CD4-positive, alpha-beta T cell treated with Interleukin-4 for 1 hour (primary cell): Measurements from ENCODE around the gene CACNA1G.

Experiments
- DNase-seq, 2 donors: peaks; one replicate each; pipeline ENCODE4 v3.0.0-alpha.2; 2020 to 2022

CACNA1G gene

DNA sequence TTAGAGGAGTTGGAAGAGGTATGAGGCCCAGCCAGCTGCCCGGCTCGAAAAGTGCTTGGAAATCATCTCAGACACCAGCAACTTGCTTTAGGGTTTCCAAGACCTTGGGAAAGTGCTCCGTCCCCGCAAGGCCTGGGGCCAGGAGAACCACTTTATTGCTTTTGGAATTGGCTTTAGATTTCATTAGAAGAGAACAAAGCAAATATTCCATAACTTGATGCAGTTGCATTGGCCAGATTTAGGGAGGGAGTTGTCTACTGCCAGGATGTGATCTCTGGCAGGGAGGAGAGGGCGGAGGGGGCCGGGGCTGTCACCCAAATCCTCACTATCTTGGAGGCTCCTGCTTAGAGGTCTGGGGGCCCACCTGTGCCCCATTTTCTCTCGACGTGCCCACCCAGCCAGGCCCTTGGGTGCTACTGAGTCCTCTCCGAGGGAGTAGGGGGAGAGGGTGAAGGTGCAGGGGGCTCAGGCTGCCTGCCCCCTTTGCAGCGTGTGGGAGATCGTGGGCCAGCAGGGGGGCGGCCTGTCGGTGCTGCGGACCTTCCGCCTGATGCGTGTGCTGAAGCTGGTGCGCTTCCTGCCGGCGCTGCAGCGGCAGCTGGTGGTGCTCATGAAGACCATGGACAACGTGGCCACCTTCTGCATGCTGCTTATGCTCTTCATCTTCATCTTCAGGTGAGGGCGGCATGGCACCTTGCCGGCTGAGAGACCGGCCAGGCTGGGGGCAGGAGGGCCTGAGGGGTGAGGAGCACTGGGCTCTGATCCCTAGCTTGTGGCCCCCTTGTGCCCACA lies 30.6 kb downstream of the CACNA1G start:
- no peak for DNase-seq

DNA sequence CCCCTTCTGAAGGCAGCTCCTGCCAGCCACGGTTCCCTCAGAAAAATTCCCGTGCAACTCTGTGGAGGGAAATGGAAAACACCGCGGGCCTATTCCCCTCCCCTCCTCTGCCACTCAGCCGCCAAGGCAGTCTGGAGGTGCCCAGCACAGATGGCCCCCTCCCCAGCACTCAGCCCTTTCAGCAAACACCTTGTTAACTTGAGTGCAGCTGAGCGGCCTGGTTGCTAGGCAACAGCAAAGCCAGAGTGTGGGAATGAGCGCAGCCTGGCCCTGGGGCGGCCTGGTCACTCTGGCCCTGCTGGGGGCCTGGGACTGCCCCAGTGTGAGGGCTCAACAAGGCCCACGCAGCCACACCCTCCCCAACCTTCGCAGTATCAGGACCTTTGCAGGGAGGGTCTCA lies 32.8 kb downstream of the CACNA1G start:
- DNase-seq, result no peak

DNA sequence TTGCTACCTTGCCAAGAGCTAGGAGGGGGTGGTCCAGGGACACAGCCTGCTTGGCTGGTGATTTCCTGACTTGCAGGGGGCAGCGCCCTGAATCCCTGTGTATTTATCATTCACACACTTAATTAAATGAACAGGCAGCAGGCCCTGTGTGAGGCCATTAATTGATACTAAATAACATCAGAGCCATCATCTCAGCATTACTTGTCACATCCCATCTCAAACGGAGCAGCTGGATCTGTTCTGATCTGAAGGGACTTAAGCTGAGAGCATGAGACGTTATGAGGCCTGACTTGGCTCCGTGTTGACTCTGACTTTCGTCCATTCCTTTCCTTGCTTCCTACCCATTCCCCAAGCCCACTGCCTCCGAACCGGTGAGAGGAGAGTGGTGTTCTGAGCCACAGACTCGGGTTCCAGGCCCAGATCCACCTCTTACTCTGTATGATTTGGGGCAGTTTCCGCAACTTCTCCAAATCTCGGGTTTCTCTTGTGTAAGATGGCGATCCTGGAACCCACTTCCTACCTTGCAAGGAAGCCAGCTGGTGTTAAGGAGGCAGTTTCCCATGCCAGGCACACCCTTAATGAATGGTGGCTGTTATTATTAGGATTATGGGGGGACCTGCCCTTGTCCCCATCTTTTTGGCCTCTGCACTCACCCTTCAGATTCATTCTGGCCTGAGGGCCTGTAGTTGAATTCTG lies 33.8 kb downstream of the CACNA1G start:
- no peak for DNase-seq

DNA sequence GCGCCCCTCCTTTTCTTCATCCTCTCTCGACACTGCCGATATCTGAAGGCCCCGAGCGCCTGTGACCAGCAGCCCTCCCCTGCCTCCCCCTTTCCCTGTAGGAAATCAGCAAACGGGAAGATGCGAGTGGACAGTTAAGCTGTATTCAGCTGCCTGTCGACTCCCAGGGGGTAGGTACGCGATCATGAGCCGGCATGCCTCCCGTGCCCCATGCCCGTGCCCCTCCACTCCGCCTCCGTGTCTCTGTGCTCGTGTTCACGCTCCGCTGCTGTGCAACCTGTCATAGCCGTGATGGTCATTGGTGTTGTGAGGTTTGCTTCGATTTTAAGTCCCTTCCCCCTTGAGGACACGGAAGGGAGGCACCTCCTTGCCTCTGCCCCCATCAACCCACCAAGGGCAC lies 34.4 kb downstream of the CACNA1G start:
- no peak for DNase-seq

DNA sequence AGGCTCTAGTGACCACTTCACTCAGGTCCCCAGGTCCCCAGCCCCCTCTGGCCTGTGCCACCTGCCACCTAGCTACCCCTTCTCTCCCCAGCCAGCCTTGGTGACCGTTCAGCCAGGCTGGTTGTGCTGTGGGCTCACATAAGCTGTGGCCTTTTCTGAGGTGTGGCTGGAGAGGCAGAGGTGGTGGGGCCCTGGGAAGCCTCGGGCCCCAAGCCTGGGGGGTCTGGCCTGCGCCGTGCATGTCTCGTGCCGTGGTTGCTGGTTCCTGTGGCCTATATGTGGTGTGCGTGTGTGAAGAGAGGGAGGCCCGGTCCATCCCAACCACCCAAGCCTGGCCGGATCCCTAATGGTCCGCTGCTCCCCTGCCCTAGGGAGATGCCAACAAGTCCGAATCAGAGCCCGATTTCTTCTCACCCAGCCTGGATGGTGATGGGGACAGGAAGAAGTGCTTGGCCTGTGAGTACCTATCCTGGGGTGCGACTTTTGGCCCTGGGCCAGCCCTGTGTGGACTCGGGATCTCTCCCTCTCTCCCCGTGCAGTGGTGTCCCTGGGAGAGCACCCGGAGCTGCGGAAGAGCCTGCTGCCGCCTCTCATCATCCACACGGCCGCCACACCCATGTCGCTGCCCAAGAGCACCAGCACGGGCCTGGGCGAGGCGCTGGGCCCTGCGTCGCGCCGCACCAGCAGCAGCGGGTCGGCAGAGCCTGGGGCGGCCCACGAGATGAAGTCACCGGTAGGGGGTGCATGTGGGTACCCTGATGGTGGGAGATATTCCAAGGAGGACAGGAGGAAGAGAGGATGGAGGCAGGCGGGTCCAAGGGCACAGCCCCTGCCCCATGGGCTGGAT lies 35.9 kb downstream of the CACNA1G start:
- no peak for DNase-seq

DNA sequence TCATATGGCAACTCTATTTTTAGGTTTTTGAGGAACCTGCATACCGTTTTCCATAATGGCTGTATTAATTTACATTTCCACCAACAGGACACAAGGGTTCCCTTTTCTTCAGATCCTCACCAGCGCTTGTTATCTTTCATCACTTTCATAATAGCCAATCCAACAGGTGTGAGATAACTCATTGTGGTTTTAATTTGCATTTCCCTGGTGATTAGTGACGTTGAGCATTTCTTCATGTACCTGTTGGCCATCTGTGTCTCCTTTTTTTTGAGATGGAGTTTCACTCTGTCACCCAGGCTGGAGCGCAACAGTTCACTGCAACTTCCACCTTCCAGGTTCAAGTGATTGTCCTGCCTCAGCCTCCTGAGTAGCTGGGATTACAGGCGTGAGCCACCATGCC lies 38.0 kb downstream of the CACNA1G start:
- DNase-seq, result no peak

DNA sequence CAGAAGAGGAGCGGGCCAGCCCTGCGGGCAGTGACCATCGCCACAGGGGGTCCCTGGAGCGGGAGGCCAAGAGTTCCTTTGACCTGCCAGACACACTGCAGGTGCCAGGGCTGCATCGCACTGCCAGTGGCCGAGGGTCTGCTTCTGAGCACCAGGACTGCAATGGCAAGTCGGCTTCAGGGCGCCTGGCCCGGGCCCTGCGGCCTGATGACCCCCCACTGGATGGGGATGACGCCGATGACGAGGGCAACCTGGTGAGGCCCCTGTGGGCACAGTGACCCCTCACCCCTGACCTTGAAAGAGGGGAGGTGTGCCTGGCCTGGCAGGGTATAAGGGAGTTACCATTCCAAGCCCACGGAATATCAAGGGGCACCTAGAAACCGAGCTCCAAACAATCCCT lies 39.1 kb downstream of the CACNA1G start:
- DNase-seq, result no peak

DNA sequence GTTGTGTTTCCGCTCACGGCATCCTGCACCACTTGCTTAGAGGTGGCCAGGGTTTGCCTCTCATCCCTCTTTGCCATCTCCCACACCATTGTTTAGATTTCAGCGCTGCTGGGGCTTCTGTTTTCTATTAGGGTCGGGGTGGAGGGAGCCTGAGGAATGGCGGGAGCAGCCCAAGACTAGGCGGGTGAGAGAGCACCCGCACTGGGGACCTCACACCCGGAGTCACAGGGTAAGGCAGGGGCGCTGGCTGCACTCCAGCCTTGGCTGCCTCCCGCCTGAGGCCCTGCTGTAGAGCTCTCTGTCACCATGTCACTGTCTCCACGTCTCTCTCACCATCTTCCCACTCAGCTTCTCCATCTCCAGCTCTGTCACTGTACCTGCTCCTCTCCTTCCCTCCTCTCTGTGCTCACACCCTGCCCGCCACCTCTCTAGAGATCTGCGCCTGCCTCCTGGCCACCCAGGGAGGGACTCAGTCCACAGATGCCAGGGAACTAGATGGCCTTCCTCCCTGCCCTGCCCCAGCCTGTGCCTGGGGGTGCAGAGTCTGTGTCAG lies 41.4 kb downstream of the CACNA1G start:
- no peak for DNase-seq

DNA sequence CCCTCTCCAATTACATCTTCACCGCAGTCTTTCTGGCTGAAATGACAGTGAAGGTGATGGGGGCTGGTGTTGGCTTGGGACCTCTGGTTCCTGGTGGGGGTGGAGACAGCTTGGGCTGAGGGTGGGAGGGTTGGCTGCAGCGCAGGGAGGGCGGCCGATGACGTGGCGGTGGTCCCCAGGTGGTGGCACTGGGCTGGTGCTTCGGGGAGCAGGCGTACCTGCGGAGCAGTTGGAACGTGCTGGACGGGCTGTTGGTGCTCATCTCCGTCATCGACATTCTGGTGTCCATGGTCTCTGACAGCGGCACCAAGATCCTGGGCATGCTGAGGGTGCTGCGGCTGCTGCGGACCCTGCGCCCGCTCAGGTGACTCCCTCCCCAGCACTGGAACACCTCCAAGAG lies 42.3 kb downstream of the CACNA1G start:
- no peak for DNase-seq

DNA sequence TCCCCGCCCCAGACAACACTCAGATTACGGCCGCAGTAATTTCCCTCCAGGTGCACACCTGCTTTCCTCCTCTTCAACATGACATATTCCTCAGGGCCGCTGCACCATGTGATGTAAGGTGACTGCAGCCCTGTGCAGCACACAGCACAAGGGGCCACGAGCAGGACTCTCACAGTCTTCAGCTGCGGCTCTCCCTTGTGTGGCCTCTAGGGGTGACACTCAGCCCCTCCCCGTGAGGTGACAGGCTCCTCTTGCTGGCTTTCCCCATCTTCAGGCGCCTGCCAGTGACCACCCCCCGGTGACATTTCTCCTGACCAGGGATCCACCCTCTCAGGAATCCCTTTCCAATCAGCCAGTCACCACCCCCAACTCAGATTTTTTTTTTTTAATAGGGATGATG lies 42.8 kb downstream of the CACNA1G start:
- DNase-seq, result no peak

DNA sequence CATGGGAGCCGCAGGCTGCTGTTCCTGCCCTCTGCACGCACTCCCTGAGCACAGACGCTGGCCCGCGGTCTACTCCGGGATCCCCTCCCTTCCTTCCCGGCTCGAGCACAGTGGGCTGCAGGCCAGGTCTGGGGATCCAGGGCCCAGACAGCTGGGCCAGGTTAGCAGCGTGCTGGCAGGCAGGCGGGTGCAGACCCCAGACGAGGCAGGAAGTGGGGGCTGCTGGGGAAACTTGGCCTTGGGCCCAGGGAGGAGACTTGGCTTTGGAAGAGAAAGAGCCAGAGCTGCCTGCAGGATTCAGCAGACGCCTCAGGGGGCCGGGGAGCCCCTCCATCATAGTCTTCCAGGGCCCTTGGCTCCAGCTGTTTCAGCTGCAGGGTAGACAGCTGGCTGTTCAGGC lies 44.0 kb downstream of the CACNA1G start:
- no peak for DNase-seq

DNA sequence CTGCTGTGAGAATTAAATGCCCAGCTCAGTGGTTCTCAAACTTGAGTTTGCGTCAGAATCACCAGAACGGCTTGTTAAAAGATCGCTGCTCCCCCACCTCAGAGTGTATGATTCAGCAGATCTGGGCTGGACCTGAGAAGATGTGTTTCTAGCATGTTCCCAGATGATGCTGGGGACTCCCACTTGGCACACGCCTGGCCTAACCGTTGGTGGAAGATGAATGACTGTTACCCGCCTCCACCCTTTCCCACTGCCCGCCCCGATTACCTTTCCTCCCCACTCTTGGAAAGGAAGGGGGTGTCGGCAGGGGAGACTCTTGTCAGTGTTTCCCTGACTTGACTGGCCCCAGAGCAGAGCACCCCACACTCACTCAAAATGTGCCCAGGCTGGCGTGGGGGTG lies 44.9 kb downstream of the CACNA1G start:
- DNase-seq, result no peak

DNA sequence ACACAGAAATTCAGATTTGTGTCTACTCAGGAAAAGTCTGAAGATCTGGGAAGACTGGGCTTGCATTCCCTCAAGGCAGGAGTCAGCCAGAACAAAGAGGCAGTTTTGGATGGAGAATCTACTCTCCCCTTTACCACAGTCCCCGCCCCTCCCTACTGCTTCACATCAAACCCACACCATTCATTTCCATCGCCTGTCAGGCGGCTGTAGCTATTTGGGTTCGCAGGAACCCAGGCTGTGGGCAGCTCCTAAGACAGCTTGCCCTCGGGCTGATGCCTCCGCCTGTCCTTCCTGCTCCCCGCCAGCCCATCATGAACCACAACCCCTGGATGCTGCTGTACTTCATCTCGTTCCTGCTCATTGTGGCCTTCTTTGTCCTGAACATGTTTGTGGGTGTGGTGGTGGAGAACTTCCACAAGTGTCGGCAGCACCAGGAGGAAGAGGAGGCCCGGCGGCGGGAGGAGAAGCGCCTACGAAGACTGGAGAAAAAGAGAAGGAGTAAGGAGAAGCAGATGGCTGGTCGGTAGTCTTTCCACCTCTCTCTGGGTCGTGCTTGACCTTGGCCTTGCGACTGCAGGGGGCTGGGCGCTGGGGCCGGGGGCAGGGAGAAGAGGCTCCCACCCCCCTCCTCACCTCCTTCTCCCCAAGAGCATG lies 47.1 kb downstream of the CACNA1G start:
- no peak for DNase-seq

DNA sequence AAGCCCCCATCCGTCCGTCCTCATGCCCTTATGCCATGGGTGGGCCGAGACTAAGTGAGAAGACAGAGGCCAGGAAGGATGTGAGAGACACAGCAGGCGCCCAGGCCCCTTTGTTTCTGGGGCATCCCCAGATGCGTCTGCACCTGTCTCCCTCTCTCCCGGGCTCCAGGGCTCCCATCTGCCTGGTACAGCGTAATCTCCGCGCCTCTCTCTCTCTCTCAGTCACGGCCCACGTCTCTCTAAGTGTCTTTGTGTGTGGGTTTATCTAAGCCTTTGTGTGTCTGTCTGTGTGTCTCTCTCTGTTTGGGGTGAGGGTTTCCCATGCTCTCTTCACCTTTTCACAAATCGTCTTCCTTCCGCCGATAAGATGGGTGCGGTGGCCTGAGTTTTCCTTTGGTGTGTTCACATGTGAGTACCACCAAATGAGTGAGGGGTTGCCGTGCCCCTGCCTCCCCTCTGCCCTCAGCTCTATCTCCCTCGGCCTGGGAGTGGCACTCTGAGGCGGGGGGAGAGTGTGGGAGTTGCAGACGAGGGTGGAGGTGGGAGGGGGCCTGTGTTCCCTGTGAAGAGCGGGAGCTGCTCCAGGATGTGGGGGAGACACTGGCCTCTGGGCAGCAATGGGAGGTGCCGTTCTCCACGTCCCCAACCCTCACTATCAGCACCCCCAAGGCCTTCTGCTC lies 48.3 kb downstream of the CACNA1G start:
- no peak for DNase-seq

DNA sequence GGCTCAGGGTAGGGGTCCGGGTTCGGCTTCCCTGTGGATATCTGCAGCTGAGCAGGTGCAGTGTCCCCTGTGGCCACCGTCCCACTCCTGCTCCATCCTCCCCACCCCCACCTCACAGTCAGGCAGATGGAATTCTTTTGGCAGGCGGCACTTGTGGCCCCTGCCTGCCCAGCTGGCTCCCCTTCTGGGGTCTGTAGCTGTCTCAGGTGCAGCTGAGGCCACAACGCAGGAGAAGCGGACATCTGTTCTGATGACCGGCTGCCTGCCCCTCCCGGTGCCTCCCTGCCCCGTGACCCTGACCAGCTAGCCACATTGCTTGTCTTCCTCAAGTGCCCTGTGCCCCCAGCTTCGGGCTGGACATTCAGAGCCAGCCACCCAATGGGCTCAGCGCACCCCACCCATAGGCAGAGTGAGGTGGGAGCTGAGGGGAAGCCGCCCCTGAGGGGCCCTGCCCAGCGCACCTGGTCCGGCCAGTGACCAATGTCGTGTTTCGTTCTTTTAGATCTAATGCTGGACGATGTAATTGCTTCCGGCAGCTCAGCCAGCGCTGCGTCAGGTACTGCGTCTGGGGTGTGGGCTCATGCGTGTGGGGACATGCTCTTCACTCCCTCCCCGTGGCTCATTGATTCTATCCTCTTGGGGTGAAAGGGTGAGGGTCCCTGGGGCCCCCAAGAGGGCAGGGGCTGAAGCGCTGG lies 49.0 kb downstream of the CACNA1G start:
- no peak for DNase-seq

DNA sequence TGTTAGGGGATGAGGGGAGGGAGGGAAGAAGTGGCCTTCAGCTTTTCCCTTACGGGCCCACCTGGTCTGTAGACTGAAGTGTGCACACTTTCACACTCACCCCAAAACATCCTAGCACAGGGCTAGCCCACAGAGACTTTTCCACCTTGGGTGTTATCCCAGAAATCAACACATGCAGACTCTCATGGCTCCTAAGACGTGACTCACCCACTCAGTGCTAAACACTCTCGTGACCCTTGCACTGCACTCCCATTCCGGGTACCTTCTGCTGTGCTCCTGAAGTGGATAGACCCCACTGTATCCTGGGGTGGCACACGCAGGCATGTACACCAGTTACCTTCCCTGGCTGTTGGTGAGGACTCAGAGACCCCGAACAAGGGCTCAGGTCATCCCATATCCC lies 51.1 kb downstream of the CACNA1G start:
- no peak for DNase-seq

DNA sequence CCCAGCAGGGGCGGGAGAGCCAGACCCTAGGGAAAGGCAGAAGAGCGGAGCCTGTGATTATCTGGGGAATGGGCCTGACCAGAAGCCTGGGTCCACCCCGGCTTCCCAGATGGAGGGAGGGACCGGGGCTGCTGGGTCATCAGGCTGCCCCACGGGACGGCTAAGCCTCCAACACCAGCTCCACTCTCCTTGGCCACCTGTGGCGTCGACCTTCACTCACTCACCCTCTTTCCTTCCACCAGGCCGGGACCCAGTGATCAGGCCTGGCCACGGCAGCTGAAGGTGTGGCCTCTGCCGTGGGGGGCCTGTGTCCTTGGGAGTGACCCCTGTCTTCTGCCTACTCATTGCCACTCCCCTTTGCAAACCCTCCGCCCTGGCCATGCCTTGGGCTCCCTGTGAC lies 51.8 kb downstream of the CACNA1G start:
- no peak for DNase-seq

DNA sequence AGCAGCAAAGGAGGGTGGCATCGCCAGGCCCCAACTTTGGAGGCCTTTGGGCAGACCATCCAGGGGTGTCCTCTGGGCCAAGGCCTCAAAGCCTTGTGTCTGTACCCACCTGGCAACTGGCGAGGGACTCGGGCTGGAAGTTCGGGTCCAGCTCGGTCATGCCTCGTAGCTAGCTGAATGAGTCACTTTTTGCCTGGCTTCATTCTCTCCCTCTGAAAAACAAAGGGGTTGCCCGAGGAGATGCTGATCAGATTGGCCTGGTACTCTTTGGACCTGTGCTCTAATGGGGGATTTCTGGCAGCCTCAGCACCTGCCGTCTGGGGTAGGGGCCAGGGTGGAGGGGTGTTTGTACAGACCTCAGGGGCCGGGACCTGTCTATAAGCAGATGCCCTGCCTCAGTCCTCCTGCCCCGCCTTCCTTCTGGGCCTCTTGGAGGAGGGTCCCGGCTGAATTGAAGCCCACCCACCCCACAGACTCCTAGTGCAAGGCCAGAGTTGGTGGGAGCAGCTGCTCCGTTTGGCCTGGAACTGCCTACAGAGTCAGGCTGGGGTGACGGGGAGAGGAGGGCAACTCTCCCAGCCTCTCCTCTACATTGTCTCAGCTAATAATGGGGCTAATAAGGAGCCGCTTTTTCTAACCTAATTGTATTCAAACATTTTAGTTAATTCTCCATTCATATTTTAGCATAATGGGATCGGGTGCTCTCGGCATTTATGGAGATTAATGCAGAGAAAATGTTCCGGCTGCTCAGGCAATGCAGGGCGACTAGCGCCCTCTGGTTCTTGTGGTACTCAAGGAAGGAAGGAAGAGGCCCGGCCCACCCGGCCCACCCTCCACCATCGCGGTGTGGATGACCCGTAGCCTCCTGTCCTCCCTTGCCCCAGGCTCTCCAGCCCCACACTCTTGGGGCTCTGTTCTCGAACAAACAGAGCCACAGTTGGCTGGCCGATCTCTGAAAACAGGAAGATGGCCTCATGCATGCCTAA lies 52.8 kb downstream of the CACNA1G start:
- no peak for DNase-seq

DNA sequence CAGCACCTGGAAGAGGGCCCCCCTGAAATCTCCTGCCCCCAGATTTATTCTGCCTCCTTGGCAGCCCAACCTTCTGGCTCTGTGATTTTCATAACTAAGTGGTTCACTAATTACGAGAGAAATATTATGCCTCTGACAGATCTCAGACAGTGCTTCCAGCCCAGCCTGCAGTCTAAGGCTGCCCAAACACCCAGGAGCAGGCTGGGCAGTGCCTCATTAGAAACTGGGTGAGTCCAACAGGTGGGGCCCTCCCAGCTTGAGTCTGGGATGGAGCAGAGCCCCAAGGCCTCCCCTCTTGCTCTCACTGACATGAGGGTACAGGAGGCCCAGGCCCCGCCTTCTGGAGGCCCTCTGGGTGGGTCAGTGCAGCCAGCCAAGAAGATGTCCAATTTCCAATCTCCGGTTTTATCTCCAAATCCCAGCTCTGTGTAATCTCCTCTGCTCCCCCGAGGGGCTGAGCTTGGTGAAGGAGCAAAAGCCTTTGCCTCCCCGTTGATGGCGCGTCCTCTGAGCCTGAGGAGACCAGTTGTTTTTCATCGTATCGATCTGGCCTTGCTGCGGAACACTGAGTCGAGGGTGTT lies 54.0 kb downstream of the CACNA1G start:
- DNase-seq, result no peak

DNA sequence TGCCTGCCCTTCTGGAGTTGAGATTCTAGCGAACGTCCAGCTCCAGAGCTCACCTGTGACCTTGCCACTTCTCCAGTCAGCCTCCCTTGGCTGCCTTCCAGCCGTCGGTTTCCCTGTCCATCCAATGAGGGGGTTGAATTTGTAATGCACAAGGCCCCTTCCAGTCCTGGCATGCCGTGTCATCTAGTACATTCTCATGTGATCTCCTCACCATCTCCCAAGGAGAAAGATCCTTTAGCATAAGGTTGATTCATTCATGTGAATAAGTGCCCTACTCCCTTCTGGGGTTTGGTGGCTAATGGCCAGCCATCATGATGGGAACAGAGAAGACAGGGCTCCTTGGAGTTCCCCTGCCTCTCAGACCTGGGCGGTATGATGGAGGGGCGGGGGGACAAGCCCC lies 55.3 kb downstream of the CACNA1G start:
- DNase-seq, result no peak
